IMR-90 (cell line): ENCODE data around the gene PTGES. TPM values are rescaled to one million over a fixed set of nuclear protein-coding genes. Genes with fewer than 3 reads are reported as not detected.

ENCODE experiments used
- ATAC-seq: fragments of 200-7000 bp; cut with Tn5 transposase; 2 replicates; pipeline ENCODE4 v1.9.1; 2020; ENCODE audit warnings: low read depth, mild to moderate bottlenecking, moderate library complexity
- BruUV-seq: library from RNA; stranded (reverse); fragments of 400-500 nt; replicated peaks from 2 replicates; lab custom pipeline; 2021; lab: Mats Ljungman, UMichigan
- CTCF ChIA-PET: fragments of 300-600 bp; formaldehyde crosslinking; extraction: SDS; loops from one replicate; lab custom pipeline; 2021; ENCODE audit warnings: antibody characterized with exemption; lab: Yijun Ruan, JAX
- POLR2A ChIA-PET: fragments of 300-600 bp; sonication (Branson Sonifier 250); formaldehyde crosslinking; loops from one replicate; lab custom pipeline; 2022; ENCODE audit warnings: antibody characterized with exemption; ENCODE audit not compliant: unreplicated experiment; lab: Charles Lee
- DNase-seq: peaks from one replicate; pipeline ENCODE4 v3.0.0; 2013
- H2AFZ ChIP-seq: replicated peaks from 2 replicates; pipeline ENCODE3; 2013; ENCODE audit warnings: low read length, mild to moderate bottlenecking; ENCODE audit not compliant: poor library complexity
- H2AK5ac ChIP-seq: 2 replicates; pipeline ENCODE4 v1.6.1; 2013; ENCODE audit warnings: low read depth, low read length, inconsistent platforms
- H2AK9ac ChIP-seq: replicated peaks from 2 replicates; pipeline ENCODE3; 2013; ENCODE audit warnings: mild to moderate bottlenecking, low read depth, low read length, moderate library complexity; ENCODE audit not compliant: poor library complexity
- H2BK120ac ChIP-seq: 2 replicates; pipeline ENCODE4 v1.6.1; 2013; ENCODE audit warnings: low read depth, low read length, inconsistent platforms
- H2BK15ac ChIP-seq: 3 replicates; pipeline ENCODE4 v1.6.1; 2013; ENCODE audit warnings: low read depth, low read length, inconsistent platforms
- H2BK20ac ChIP-seq: 2 replicates; pipeline ENCODE4 v1.6.1; 2013; ENCODE audit warnings: low read depth, mild to moderate bottlenecking, inconsistent platforms, low read length, moderate library complexity
- H2BK5ac ChIP-seq: 2 replicates; pipeline ENCODE4 v1.6.1; 2013; ENCODE audit warnings: mild to moderate bottlenecking, low read depth, low read length, inconsistent platforms; ENCODE audit not compliant: poor library complexity, severe bottlenecking
- H3K14ac ChIP-seq: replicated peaks from 2 replicates; pipeline ENCODE4 v1.6.1; 2013; ENCODE audit warnings: low read depth, low read length, inconsistent platforms
- H3K18ac ChIP-seq: 2 replicates; pipeline ENCODE4 v1.6.1; 2013; ENCODE audit warnings: low read depth, low read length, control low read depth
- H3K23ac ChIP-seq: 2 replicates; pipeline ENCODE4 v1.6.1; 2013; ENCODE audit warnings: low read depth, low read length, inconsistent platforms
- H3K27ac ChIP-seq: 2 replicates; pipeline ENCODE4 v1.5.1; 2013; ENCODE audit warnings: mild to moderate bottlenecking, control low read depth, low read length; ENCODE audit not compliant: insufficient read depth
- H3K27me3 ChIP-seq: 2 replicates; pipeline ENCODE4 v1.6.1; 2013; ENCODE audit warnings: low read length; ENCODE audit not compliant: control insufficient read depth, insufficient read depth
- H3K36me3 ChIP-seq: 2 replicates; pipeline ENCODE4 v1.6.1; 2013; ENCODE audit warnings: low read length, mixed read lengths; ENCODE audit not compliant: control insufficient read depth, insufficient read depth
- H3K4ac ChIP-seq: 2 replicates; pipeline ENCODE4 v1.6.1; 2013; ENCODE audit warnings: low read depth, low read length, inconsistent platforms
- H3K4me1 ChIP-seq: 2 replicates; pipeline ENCODE4 v1.6.1; 2013; ENCODE audit warnings: low read length, mixed read lengths; ENCODE audit not compliant: control insufficient read depth, insufficient read depth
- H3K4me2 ChIP-seq: 2 replicates; pipeline ENCODE4 v1.6.1; 2013; ENCODE audit warnings: low read depth, mild to moderate bottlenecking, control low read depth, low read length, moderate library complexity
- H3K4me3 ChIP-seq: 2 replicates; pipeline ENCODE4 v1.5.1; 2013; ENCODE audit warnings: low read depth, mild to moderate bottlenecking, control low read depth, low read length, moderate library complexity; ENCODE audit not compliant: insufficient read depth
- H3K56ac ChIP-seq: 2 replicates; pipeline ENCODE4 v1.6.1; 2013; ENCODE audit warnings: low read length, inconsistent platforms; ENCODE audit not compliant: insufficient read depth; ENCODE audit errors: extremely low read depth
- H3K79me1 ChIP-seq, 2 experiments: 2 replicates each; pipeline ENCODE4 v1.6.1; 2013; ENCODE audit warnings: low read length in 2 of 2, inconsistent platforms in 1 of 2, low read depth in 1 of 2
- H3K9ac ChIP-seq: 2 replicates; pipeline ENCODE4 v1.6.1; 2013; ENCODE audit warnings: low read depth, low read length, control low read depth
- H3K9me1 ChIP-seq: 2 replicates; pipeline ENCODE4 v1.6.1; 2013; ENCODE audit warnings: low read length, inconsistent platforms; ENCODE audit not compliant: insufficient read depth
- H3K9me3 ChIP-seq: 2 replicates; pipeline ENCODE4 v1.6.1; 2013; ENCODE audit warnings: low read length; ENCODE audit not compliant: control insufficient read depth, insufficient read depth
- H4K20me1 ChIP-seq: 2 replicates; pipeline ENCODE4 v1.6.1; 2013; ENCODE audit warnings: low read length, inconsistent platforms; ENCODE audit not compliant: insufficient read depth
- H4K5ac ChIP-seq: 2 replicates; pipeline ENCODE4 v1.6.1; 2013; ENCODE audit warnings: mild to moderate bottlenecking, low read depth, low read length, control low read depth
- H4K8ac ChIP-seq, 2 experiments: 2 replicates each; pipeline ENCODE4 v1.6.1; 2013; ENCODE audit warnings: low read depth in 2 of 2, low read length in 2 of 2, control low read depth in 1 of 2, inconsistent platforms in 1 of 2
- H4K91ac ChIP-seq: 2 replicates; pipeline ENCODE4 v1.6.1; 2013; ENCODE audit warnings: low read depth, low read length, inconsistent platforms; ENCODE audit not compliant: insufficient read depth
- BHLHE40 ChIP-seq: fragments of 150-350 bp; IDR thresholded peaks from 2 replicates; pipeline ENCODE4 v1.6.1; 2016; ENCODE audit warnings: mild to moderate bottlenecking, low read depth, low read length
- CEBPB ChIP-seq: IDR thresholded peaks from 2 replicates; pipeline ENCODE4 v1.6.1; 2012; ENCODE audit warnings: low read depth, low read length, improper control_type of control experiment
- CHD1 ChIP-seq: IDR thresholded peaks from 2 replicates; pipeline ENCODE4 v1.6.1; 2012; ENCODE audit warnings: low read depth, low read length, improper control_type of control experiment
- ELK1 ChIP-seq: fragments of 150-350 bp; IDR thresholded peaks from 2 replicates; pipeline ENCODE4 v1.6.1; 2016; ENCODE audit warnings: low read depth, mild to moderate bottlenecking, low read length, moderate library complexity, borderline replicate concordance
- FOS ChIP-seq: fragments of 150-350 bp; IDR thresholded peaks from 2 replicates; pipeline ENCODE4 v1.6.1; 2016; ENCODE audit warnings: low read depth, low read length
- MAFK ChIP-seq: IDR thresholded peaks from 2 replicates; pipeline ENCODE4 v1.6.1; 2012; ENCODE audit warnings: low read depth, low read length, improper control_type of control experiment
- MAZ ChIP-seq: IDR thresholded peaks from 2 replicates; pipeline ENCODE4 v1.6.1; 2012; ENCODE audit warnings: low read depth, mild to moderate bottlenecking, low read length, improper control_type of control experiment, moderate library complexity, borderline replicate concordance
- MXI1 ChIP-seq: IDR thresholded peaks from 2 replicates; pipeline ENCODE4 v1.6.1; 2012; ENCODE audit warnings: low read depth, mild to moderate bottlenecking, low read length, moderate library complexity, borderline replicate concordance
- NFE2L2 ChIP-seq: fragments of 150-350 bp; IDR thresholded peaks from 2 replicates; pipeline ENCODE4 v1.6.1; 2016; ENCODE audit warnings: low read depth, mild to moderate bottlenecking, low read length
- POLR2A ChIP-seq: IDR thresholded peaks from 2 replicates; pipeline ENCODE4 v1.6.1; 2012; ENCODE audit warnings: mild to moderate bottlenecking, low read depth, low read length
- RAD21 ChIP-seq: IDR thresholded peaks from 2 replicates; pipeline ENCODE4 v1.6.1; 2012; ENCODE audit warnings: low read length, improper control_type of control experiment
- RCOR1 ChIP-seq: IDR thresholded peaks from 2 replicates; pipeline ENCODE4 v1.6.1; 2012; ENCODE audit warnings: mild to moderate bottlenecking, low read length, improper control_type of control experiment; ENCODE audit not compliant: insufficient replicate concordance
- RFX5 ChIP-seq: IDR thresholded peaks from 2 replicates; pipeline ENCODE4 v1.8.0; 2012; ENCODE audit warnings: low read depth, mild to moderate bottlenecking, low read length, moderate library complexity
- SMC3 ChIP-seq: fragments of 150-350 bp; IDR thresholded peaks from 2 replicates; pipeline ENCODE4 v1.6.1; 2016; ENCODE audit warnings: low read depth, mild to moderate bottlenecking, antibody characterized with exemption, low read length, moderate library complexity
- WGBS, 2 experiments: methylation state at CpG; one replicate each; pipeline versions ENCODE4 v1.1.5 to v1.1.7; 2013; ENCODE audit warnings: missing lambda C conversion rate in 2 of 2; ENCODE audit not compliant: insufficient read length in 1 of 2; ENCODE audit errors: extremely low coverage in 2 of 2; 5-methylcytosine and 5-hydroxymethylcytosine counted together
- dilution Hi-C: fragments of 300-500 bp; cut with HindIII; formaldehyde crosslinking; loops from one replicate; pipeline ENCODE4 v1.14.3; 2018; ENCODE audit warnings: low sequenced_read_pairs; ENCODE audit not compliant: unreplicated experiment
- in situ Hi-C: fragments of 300-500 bp; cut with MboI; formaldehyde crosslinking; loops from 3 replicates; pipeline ENCODE4 v1.14.3; 2019; ENCODE audit warnings: low sequenced_read_pairs, inconsistent platforms, mixed read lengths
- intact Hi-C: fragments of 100-400 bp; cut with micrococcal nuclease; formaldehyde crosslinking; loops from 2 replicates; pipeline ENCODE4 v1.10.0; 2022
- polyA plus RNA-seq, 3 experiments: library from polyadenylated mRNA; depleted of rRNA; stranded (reverse); fragments of >200 nt; gene quantifications; 2 replicates each; pipeline ENCODE4 v1.2.3, GENCODE V29; 2012; ENCODE audit warnings: low replicate concordance in 1 of 3
- total RNA-seq: library from RNA; depleted of rRNA; stranded (reverse); fragments of >200 nt; gene quantifications from 2 replicates; pipeline ENCODE4 v1.2.3, GENCODE V29; 2012
- TF ChIP-seq, protein P1 (sequence below): conservative IDR thresholded peaks from 2 replicates; pipeline ENCODE4 v1.5.1; 2012; ENCODE audit warnings: mild to moderate bottlenecking, low read depth, low read length, improper control_type of control experiment
- TF ChIP-seq, protein P2 (sequence below): fragments of 150-350 bp; IDR thresholded peaks from 2 replicates; pipeline ENCODE4 v1.6.1; 2017; ENCODE audit warnings: mild to moderate bottlenecking, antibody characterized with exemption, low read length, low read depth

PTGES gene
- total and polyA plus RNA-seq, 2 of the 4 experiments (the other 2 are of a cell fraction): 3.2 to 6.3 TPM

DNA sequence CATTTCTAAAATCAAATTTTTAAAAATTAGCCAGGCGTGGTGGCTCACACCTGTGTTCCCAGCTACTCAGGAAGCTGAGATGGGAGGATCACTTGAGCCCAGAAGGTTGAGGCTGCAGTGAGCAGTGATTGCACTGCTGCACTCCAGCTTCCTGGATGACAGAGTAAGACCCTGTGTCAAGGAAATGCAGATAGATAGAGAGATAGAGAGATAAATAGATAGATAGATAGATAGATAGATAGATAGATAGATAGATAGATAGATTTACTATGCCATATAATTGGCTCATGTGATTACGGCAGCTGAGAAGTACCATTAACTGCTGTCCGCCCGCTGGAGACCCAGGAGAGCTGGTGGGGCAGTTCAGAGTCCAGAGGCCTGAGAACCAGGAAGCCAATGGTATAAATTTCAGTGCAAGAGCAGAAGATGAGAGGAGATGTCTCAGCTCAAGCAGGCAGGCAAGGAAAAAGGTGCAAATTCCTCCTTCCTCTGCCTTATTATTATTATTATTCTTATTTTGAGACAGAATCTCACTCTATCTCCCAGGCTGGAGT lies 13.0 kb upstream of the PTGES start:
- Histone ChIP-seq H3K79me1 (no peaks in the 10 kb centered on the region), H4K5ac (no peak overlapping the region), H3K9me3 (no peaks in the 10 kb centered on the region), H3K27me3 (no peaks in the 10 kb centered on the region), H3K27ac (no peak overlapping the region), H2BK15ac (no peak overlapping the region), H2BK120ac (no peak overlapping the region), H4K20me1 (no peaks in the 10 kb centered on the region; the same call in 1 of the 2 replicates), H3K23ac (no peak overlapping the region), H3K36me3 (no peaks in the 10 kb centered on the region), H3K14ac (no peak overlapping the region), H2AFZ (no peak overlapping the region), H4K91ac (no peak overlapping the region), H3K9me1 (peaks cover 19% of the 10 kb centered on the region), H2AK9ac (no peak overlapping the region), H2BK20ac (no peak overlapping the region), H3K4me1 (peaks cover 18% of the 10 kb centered on the region), H3K9ac (no peak overlapping the region), H3K4me2 (no peak overlapping the region), H4K8ac (no peak overlapping the region), H2BK5ac (no peak overlapping the region), H3K18ac (no peak overlapping the region), H3K4ac (no peak overlapping the region), H3K56ac (no peak overlapping the region), H2AK5ac (no peak overlapping the region), H3K4me3 (no peak overlapping the region)
- ChIA-PET POLR2A (no interaction called here), CTCF (interaction anchor here (0.5 to 0.8 kb wide), 2 partner anchors 28 to 35 kb away, joined by 3 to 4 read pairs; no protein-coding TSS in a partner anchor)
- intact Hi-C loops: no loop called here
- TF ChIP-seq, protein P1, sequence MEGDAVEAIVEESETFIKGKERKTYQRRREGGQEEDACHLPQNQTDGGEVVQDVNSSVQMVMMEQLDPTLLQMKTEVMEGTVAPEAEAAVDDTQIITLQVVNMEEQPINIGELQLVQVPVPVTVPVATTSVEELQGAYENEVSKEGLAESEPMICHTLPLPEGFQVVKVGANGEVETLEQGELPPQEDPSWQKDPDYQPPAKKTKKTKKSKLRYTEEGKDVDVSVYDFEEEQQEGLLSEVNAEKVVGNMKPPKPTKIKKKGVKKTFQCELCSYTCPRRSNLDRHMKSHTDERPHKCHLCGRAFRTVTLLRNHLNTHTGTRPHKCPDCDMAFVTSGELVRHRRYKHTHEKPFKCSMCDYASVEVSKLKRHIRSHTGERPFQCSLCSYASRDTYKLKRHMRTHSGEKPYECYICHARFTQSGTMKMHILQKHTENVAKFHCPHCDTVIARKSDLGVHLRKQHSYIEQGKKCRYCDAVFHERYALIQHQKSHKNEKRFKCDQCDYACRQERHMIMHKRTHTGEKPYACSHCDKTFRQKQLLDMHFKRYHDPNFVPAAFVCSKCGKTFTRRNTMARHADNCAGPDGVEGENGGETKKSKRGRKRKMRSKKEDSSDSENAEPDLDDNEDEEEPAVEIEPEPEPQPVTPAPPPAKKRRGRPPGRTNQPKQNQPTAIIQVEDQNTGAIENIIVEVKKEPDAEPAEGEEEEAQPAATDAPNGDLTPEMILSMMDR: no peak
- no peak for TF ChIP-seq ELK1
- no peak for TF ChIP-seq POLR2A
- no peak for TF ChIP-seq FOS
- TF ChIP-seq RFX5: no peak
- TF ChIP-seq, protein P2, sequence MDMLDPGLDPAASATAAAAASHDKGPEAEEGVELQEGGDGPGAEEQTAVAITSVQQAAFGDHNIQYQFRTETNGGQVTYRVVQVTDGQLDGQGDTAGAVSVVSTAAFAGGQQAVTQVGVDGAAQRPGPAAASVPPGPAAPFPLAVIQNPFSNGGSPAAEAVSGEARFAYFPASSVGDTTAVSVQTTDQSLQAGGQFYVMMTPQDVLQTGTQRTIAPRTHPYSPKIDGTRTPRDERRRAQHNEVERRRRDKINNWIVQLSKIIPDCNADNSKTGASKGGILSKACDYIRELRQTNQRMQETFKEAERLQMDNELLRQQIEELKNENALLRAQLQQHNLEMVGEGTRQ: no peak
- TF ChIP-seq RCOR1: no peak
- TF ChIP-seq MAFK: no peak
- TF ChIP-seq MXI1: no peak
- TF ChIP-seq CHD1: no peak
- TF ChIP-seq SMC3: no peak
- TF ChIP-seq NFE2L2: no peak
- TF ChIP-seq RAD21: no peak
- TF ChIP-seq BHLHE40: no peak
- TF ChIP-seq MAZ: no peak
- TF ChIP-seq CEBPB: no peak
- no peak for ATAC-seq
- BruUV-seq: no TSS peak
- dilution Hi-C loops: no loop called here
- in situ Hi-C loops: no loop called here
- no CpG with 5 or more reads among the region's 4 CpGs for WGBS, 2 experiments
- no peak for DNase-seq
